Kidney glomerular epithelial cell (primary cell): ENCODE measurements around the gene TLE6.
A peak's percentile ranks its signal among the peaks of the same experiment; 100 is the strongest.
"Not testable (repeated sequence)": the region's sequence is repeated elsewhere in the genome, so short reads cannot be mapped to it uniquely, and the experiment has no call there.

Experiments used
- DNase-seq: peaks from one replicate; lab custom pipeline; 2025; lab: John Stamatoyannopoulos, UW

Gene TLE6

GRCh38 chr19:3029065-3029923, 51.9 kb downstream of the TLE6 start, which contains the start of gene TLE2:
Gene TLE2, minus strand, starts transcription at chr19:3029280. Its CDS starts 376 bp downstream, at chr19:3028904.
- no peak for DNase-seq

- no peak for DNase-seq
Measured at GRCh38 chr19:3031607-3031867, 54.2 kb downstream of the TLE6 start.

- DNase-seq = no peak
Measured at GRCh38 chr19:3033595-3034405, 56.4 kb downstream of the TLE6 start.

GRCh38 chr19:3034406-3034655, 57.0 kb downstream of the TLE6 start:
- no peak for DNase-seq

GRCh38 chr19:3034656-3035541, 57.5 kb downstream of the TLE6 start:
- no peak for DNase-seq

- peak; percentile 96 for DNase-seq
Measured at GRCh38 chr19:3035542-3036118, 58.3 kb downstream of the TLE6 start.

- DNase-seq = peak; percentile 78
Measured at GRCh38 chr19:3036119-3036976, 59.0 kb downstream of the TLE6 start.

GRCh38 chr19:3036977-3037544, 59.7 kb downstream of the TLE6 start:
- DNase-seq = not testable (repeated sequence)

GRCh38 chr19:3038214-3038613, 60.9 kb downstream of the TLE6 start:
- DNase-seq = no peak

- DNase-seq = no peak
Measured at GRCh38 chr19:3039125-3039524, 61.8 kb downstream of the TLE6 start.

- DNase-seq = no peak
Measured at GRCh38 chr19:3039641-3040077, 62.3 kb downstream of the TLE6 start.

- no peak for DNase-seq
Measured at GRCh38 chr19:3041327-3041726, 64.0 kb downstream of the TLE6 start.

- no peak for DNase-seq
Measured at GRCh38 chr19:3041761-3042620, 64.6 kb downstream of the TLE6 start.

- no peak for DNase-seq
Measured at GRCh38 chr19:3042621-3043267, 65.4 kb downstream of the TLE6 start.
